Ovary (tissue), 9 donors: ENCODE measurements around the gene EFEMP2. TPM values are rescaled to one million over a fixed set of nuclear protein-coding genes. Genes with fewer than 3 reads are reported as not detected.

Source experiments
- DNase-seq, 5 donors: peaks; one replicate each; pipeline ENCODE4 v3.0.0-alpha.2; 2019 to 2020
- H3K27ac ChIP-seq, 2 donors: fragments of 200-600 bp; one replicate each; pipeline versions ENCODE4 v1.5.1 to v1.8.0; 2019 to 2022
- H3K27me3 ChIP-seq: fragments of 200-600 bp; one replicate; pipeline ENCODE4 v1.8.0; 2022
- H3K36me3 ChIP-seq: fragments of 200-600 bp; sonication (generic); one replicate; pipeline ENCODE4 v1.5.1; 2019
- H3K4me1 ChIP-seq: one replicate; pipeline ENCODE4 v1.8.1; 2013; ENCODE audit warnings: mild to moderate bottlenecking, moderate library complexity; ENCODE audit not compliant: insufficient read depth
- H3K4me3 ChIP-seq: fragments of 200-600 bp; sonication (generic); one replicate; pipeline ENCODE4 v1.5.1; 2017
- H3K9me3 ChIP-seq, 2 donors: fragments of 200-600 bp in 1 of 2; sonication (generic) in 1 of 2; one replicate each; pipeline versions ENCODE4 v1.5.1 to v1.8.1; 2013 to 2019; ENCODE audit warnings: mild to moderate bottlenecking in 1 of 2, moderate library complexity in 1 of 2
- EP300 ChIP-seq: sonication (generic); formaldehyde crosslinking; IDR thresholded peaks from one replicate; pipeline ENCODE4 v1.6.1; 2017; ENCODE audit warnings: antibody characterized with exemption
- POLR2A ChIP-seq: fragments of 450-650 bp; IDR thresholded peaks from one replicate; pipeline ENCODE4 v1.6.1; 2017; ENCODE audit warnings: antibody characterized with exemption, mild to moderate bottlenecking, moderate library complexity
- WGBS, 3 donors: extraction: QIAGEN DNeasy Blood & Tissue Kit in 1 of 3; methylation state at CpG; one replicate each; pipeline versions ENCODE4 v1.1.5 to v1.1.7; 2013 to 2017; 5-methylcytosine and 5-hydroxymethylcytosine counted together
- intact Hi-C, 4 donors: fragments of 100-400 bp; cut with DNase I; formaldehyde crosslinking; loops; one replicate each; pipeline versions ENCODE4 v1.11.0 to v1.15.1; 2022 to 2023
- polyA plus RNA-seq, 2 donors: library from polyadenylated mRNA; stranded (reverse); fragments of 200-250 nt in 1 of 2; fragments of 350-450 nt in 1 of 2; fragmentation: Illumina TruSeq in 1 of 2; extraction: RNeasy Lipid Tissue Mini Kit (QIAGEN cat#74804) in 1 of 2; gene quantifications; one replicate each; pipeline ENCODE4 v1.2.3, GENCODE V29; 2013 to 2014
- total RNA-seq, 7 donors: library from RNA; depleted of rRNA in 2 of 7; stranded (reverse); fragments of >200 nt in 2 of 7; fragmentation: NEBNext Ultra II Directional in 3 of 7; extraction: Animal tissue kit (Norgen Biotek cat#: 25700) in 3 of 7; gene quantifications; one replicate each; pipeline versions ENCODE4 v1.1.0 to v1.2.4, GENCODE V29; 2016 to 2023
- TF ChIP-seq, protein P1 (sequence below), 3 donors: fragments of 450-650 bp in 2 of 3; fragments of 200-600 bp in 1 of 3; IDR thresholded peaks; one replicate each; pipeline versions ENCODE4 v1.5.1 to v1.8.0; 2016 to 2022; ENCODE audit warnings: antibody characterized with exemption in 3 of 3, mild to moderate bottlenecking in 1 of 3
- donor health status: DM: no; HTN: no; CAD: no; lungs with moderate emphysema.
- donor health status: DM: no; HTN: no; CAD: no.
- donor health status: Bipolar disorder and iron deficiency.
- donor health status: DM: yes; HTN: yes; CAD: no.
- donor health status: DM: no; HTN: no; CAD: no.
- donor health status: DM: yes; HTN: yes; CAD: no.

The EFEMP2 gene
- total and polyA plus RNA-seq, 9 donors, result 46.6 to 172 (median 132) TPM

DNA sequence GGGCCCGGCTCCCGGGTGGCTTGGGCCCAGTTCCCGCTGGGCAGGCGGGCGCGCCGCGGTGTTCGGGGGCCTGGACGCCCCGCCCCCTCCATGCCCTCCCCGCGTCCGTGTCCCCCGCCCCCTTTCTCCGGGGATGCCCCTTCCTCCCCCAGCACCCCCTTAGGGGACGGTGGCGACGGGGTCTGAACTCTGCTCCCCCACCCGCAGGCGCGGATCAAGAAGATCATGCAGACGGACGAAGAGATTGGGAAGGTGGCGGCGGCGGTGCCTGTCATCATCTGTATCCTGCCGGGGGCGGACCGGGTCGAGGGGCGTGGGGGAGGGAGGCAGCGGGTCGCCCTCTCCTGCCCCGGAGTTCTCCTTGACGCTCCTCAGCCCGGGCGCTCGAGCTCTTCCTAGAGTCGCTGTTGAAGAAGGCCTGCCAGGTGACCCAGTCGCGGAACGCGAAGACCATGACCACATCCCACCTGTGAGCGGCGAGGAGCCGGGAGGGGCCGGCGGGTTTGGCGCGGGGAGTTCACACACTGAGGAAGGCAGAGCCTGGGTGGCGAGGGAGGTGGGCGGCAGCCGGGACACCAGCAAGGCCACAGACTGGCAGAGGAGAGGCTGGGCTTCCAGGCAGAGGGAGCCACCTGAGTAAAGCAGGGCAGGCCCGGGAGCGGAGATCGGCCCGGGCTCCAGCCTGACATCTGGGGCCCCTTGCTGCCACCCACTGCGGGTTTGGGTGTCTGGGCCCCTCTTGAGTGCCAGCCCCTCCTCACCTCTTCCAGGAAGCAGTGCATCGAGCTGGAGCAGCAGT lies 47.2 kb upstream of the EFEMP2 start:
- H3K36me3 ChIP-seq, result no peaks in the 10 kb centered on the region
- H3K27me3 ChIP-seq, result no peaks in the 10 kb centered on the region
- 0% methylated on average over 29 to 60 of the region's 60 CpGs for WGBS, 3 donors
- H3K4me3 ChIP-seq, result peak overlapping the region; percentile 87
- intact Hi-C loops, result loop anchor here in 2 of 4 donors (2.0 to 5.0 kb wide), 3 partner anchors 31 to 48 kb away; partner anchors contain the start of gene FIBP (in 1 of the 2)
- peaks cover 35% of the 10 kb centered on the region for H3K4me1 ChIP-seq
- TF ChIP-seq EP300 (no peak), POLR2A (no peak)
- TF ChIP-seq, protein P1, sequence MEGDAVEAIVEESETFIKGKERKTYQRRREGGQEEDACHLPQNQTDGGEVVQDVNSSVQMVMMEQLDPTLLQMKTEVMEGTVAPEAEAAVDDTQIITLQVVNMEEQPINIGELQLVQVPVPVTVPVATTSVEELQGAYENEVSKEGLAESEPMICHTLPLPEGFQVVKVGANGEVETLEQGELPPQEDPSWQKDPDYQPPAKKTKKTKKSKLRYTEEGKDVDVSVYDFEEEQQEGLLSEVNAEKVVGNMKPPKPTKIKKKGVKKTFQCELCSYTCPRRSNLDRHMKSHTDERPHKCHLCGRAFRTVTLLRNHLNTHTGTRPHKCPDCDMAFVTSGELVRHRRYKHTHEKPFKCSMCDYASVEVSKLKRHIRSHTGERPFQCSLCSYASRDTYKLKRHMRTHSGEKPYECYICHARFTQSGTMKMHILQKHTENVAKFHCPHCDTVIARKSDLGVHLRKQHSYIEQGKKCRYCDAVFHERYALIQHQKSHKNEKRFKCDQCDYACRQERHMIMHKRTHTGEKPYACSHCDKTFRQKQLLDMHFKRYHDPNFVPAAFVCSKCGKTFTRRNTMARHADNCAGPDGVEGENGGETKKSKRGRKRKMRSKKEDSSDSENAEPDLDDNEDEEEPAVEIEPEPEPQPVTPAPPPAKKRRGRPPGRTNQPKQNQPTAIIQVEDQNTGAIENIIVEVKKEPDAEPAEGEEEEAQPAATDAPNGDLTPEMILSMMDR (IDR thresholded peaks at IDR 0.05), result no peak
- peak in 1 of 5 donors; percentile 67 for DNase-seq
- H3K27ac ChIP-seq, result peak overlapping the region; percentile 23 to 79
- H3K9me3 ChIP-seq, result no peaks in the 10 kb centered on the region

DNA sequence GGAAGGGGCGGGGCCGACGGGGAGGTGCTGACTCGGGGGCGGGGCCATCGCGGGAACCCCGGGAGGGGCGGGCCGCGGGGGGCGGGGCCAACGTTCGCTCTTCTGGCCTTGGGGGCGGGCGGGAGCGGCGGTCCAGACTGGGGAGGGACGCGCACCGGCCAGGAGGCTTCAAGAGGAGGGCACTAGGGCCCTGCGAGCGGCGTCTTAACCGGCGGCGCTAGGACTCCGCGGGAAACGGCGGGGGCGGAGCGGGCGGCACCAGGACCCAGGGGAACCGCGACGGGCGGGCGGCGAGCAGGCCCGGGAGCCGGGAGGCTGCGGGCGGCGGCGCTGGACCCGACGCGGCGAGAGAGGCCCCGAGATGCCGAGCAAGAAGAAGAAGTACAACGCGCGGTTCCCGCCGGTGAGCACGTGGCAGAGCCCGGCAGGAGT lies 46.6 kb upstream of the EFEMP2 start, which contains the start of gene DRAP1:
TSS of gene DRAP1 (plus strand) at position 286 of the 432 bp plus-strand sequence. CDS start at position 362, 76 bp downstream.
- TF ChIP-seq, protein P1 (IDR thresholded peaks at IDR 0.05), result no peak
- peak; percentile 63 for TF ChIP-seq POLR2A
- Histone ChIP-seq H3K36me3 (no peaks in the 10 kb centered on the region), H3K4me1 (peaks cover 37% of the 10 kb centered on the region), H3K27me3 (no peaks in the 10 kb centered on the region), H3K4me3 (peak within 1 kb of the TSS; percentile 92), H3K9me3 (no peaks in the 10 kb centered on the region), H3K27ac (peak within 1 kb of the TSS; percentile 79 to 84)
- peak; percentile 99 for DNase-seq
- intact Hi-C loops, result loop anchor here in 1 of 4 donors (2.0 kb wide), 1 partner anchor 30 kb away; the partner anchor contains the start of gene FIBP
- WGBS, 3 donors, result 1% methylated on average over 23 to 59 of the region's 59 CpGs

DNA sequence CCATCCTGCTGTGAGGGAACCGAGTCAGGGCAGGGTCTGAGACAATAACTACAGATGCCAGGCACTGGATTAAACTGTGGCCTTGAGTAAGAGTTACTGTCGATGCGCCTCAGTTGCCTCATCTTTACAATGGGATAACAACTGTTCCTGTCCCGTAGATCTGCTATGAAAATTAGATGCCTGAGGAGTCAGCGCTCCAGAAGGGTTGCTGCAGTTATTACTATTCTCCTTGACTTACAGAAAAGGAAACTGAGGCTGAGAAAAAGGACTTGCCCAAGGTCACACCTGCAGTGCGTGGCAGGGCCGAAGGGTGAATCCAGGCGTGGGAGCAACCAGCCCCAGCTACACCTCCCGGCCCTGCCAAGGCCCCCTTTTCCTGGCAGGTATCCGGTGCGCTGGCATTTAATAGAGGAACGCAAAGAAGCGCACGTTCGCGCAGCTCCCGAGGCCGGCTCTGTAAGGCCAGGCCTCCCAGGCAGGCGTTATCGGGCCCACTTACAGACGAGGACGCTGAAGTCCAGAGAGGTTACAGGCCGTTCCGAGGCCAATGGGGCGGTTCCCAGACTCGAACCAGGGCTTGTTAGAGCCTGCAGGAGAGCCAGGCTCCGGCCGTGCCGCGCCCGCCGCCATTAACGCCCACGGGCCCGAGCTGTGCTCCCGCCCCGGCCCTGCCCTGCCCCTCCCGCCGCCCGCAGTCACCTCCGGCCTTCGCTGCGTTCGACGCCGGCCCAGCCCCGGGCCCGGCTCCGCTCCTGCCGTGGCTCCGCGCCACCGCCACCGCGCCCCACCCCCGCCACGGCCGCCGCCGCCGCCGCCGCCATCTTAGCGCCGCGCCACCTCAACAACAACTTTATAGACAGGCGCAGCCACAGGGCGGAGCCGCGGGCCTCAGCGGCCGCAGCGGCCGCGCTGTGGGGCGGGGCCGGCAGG lies 45.9 kb upstream of the EFEMP2 start, which contains the start of gene C11orf68:
TSS of gene C11orf68 (minus strand) at position 852 of the 930 bp plus-strand sequence. CDS start at position 821, 31 bp downstream.
- Histone ChIP-seq H3K4me1 (peaks cover 37% of the 10 kb centered on the region), H3K27me3 (no peaks in the 10 kb centered on the region), H3K27ac (peak within 1 kb of the TSS; percentile 79 to 84), H3K9me3 (no peaks in the 10 kb centered on the region), H3K36me3 (no peaks in the 10 kb centered on the region), H3K4me3 (peak within 1 kb of the TSS; percentile 92)
- peak; percentile 40 for TF ChIP-seq POLR2A
- no peak for TF ChIP-seq EP300
- TF ChIP-seq, protein P1 (IDR thresholded peaks at IDR 0.05), result peak in 1 of 3 donors; percentile 30
- WGBS, 3 donors, result 2 to 5% (median 2%) methylated on average over 28 to 77 of the region's 77 CpGs
- DNase-seq, result peak in 1 of 5 donors; percentile 67
- intact Hi-C loops, result loop anchor here in 1 of 4 donors (2.0 kb wide), 1 partner anchor 30 kb away; the partner anchor contains the start of gene FIBP
